ENCODE data around the gene EFCAB6. TPM values are rescaled to one million over a fixed set of nuclear protein-coding genes. Genes with fewer than 3 reads are reported as not detected.

Gene EFCAB6
- total RNA-seq, 1 donor from 2014 or later: 8.6 TPM

DNA sequence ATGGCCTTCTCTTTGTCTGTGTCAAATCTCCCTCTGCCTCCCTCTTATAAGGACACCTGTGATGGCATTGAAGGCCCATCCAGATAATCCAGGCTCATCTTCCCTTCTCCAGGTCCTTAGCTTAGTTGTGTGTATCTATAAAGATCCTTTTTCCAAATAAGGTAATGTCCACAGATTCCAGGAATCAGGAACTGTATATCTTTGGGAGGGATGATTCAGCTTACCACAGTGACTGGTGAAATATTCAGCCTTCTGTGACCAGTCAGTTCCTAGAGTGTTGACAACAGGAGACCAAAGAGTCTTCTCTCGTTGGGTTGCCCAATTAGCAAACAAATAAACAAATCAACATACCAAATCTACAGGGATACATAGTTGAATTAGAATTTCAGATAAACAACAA, 224.5 kb downstream of the EFCAB6 start:
- Histone ChIP-seq H3K9me3 (no peaks in the 10 kb centered on the region), H3K4me1 (no peaks in the 10 kb centered on the region), H3K4me3 (no peak overlapping the region), H3K36me3 (no peaks in the 10 kb centered on the region), H3K27me3 (no peaks in the 10 kb centered on the region), H3K27ac (no peak overlapping the region)
- no peak for DNase-seq (ENCODE audit: low spot score in 2 of 2)
- intact Hi-C loops (cut with DNase I): no loop called here
- TF ChIP-seq, protein P1, sequence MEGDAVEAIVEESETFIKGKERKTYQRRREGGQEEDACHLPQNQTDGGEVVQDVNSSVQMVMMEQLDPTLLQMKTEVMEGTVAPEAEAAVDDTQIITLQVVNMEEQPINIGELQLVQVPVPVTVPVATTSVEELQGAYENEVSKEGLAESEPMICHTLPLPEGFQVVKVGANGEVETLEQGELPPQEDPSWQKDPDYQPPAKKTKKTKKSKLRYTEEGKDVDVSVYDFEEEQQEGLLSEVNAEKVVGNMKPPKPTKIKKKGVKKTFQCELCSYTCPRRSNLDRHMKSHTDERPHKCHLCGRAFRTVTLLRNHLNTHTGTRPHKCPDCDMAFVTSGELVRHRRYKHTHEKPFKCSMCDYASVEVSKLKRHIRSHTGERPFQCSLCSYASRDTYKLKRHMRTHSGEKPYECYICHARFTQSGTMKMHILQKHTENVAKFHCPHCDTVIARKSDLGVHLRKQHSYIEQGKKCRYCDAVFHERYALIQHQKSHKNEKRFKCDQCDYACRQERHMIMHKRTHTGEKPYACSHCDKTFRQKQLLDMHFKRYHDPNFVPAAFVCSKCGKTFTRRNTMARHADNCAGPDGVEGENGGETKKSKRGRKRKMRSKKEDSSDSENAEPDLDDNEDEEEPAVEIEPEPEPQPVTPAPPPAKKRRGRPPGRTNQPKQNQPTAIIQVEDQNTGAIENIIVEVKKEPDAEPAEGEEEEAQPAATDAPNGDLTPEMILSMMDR (IDR thresholded peaks at IDR 0.05): no peak

DNA sequence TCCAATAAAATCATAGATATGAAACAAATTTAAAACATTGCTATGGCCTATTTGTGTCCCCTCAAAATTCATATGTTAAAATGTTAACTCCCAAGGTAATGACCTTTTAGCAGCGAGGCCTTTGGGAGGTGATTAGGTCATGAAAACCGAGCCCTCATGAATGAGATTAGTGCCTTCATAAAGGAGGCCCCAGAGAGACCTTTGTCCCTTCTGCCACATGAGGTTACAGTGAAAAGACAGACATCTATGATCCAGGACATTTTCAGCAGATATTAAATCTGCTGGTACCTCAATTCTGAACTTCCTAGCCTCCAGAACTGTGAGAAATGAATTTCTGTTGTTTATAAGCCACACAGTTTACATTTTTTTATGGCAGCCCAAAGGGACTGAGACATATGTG, 228.6 kb downstream of the EFCAB6 start:
- H3K9me3 ChIP-seq: no peaks in the 10 kb centered on the region
- no peak for DNase-seq (ENCODE audit: low spot score in 2 of 2)
- no peaks in the 10 kb centered on the region for H3K4me1 ChIP-seq
- no peaks in the 10 kb centered on the region for H3K36me3 ChIP-seq
- TF ChIP-seq, protein P1 (IDR thresholded peaks at IDR 0.05): no peak
- H3K27me3 ChIP-seq: no peaks in the 10 kb centered on the region
- intact Hi-C loops (cut with DNase I): no loop called here
- no peak overlapping the region for H3K4me3 ChIP-seq
- no peak overlapping the region for H3K27ac ChIP-seq

DNA sequence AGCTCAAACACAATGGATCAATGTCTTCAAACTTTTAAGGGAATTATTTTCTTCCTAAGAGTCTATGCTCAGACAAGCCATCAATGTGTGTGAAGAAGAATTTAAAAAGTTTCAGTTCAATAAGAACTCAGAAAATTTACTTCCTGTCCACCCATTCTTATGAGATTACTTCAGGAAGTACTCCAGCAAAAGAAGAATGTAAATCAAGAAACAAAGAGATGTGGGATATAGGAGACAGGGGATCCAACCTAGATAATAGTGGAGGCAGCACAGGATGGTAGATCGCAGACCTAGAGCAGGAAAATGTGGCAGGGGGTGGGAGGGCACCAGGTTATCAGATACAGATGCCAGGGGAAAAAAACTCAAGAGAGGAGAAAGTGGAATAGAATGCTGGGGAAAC, 229.7 kb downstream of the EFCAB6 start:
- Histone ChIP-seq H3K27me3 (no peaks in the 10 kb centered on the region), H3K9me3 (no peaks in the 10 kb centered on the region), H3K27ac (no peak overlapping the region), H3K36me3 (no peaks in the 10 kb centered on the region), H3K4me3 (no peak overlapping the region), H3K4me1 (no peaks in the 10 kb centered on the region)
- DNase-seq (ENCODE audit: low spot score in 2 of 2): no peak
- TF ChIP-seq, protein P1 (IDR thresholded peaks at IDR 0.05): no peak
- intact Hi-C loops (cut with DNase I): no loop called here

DNA sequence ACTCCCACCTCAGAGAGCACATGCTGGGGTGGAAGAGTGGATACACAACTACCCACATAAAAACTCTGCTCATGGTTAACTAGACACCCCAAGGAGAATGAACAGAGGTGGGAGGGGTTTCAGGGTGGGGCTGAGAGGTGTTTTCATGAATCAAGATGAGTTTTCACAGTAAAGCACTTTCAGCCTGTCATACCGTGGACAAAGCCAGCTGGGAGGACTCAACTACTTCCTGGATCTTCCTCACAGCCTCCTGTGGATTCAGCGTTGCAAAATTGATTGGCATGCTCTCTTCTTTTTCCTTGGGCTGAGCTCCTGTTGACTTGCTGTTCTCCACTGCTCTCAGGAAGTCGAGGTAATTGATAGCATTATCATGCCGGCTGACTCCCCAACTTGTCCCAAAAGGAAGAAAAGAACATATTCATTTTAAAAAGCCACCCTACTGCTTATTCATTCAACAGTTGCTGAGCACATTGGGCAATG, 231.8 kb downstream of the EFCAB6 start:
- Histone ChIP-seq H3K4me3 (no peak overlapping the region), H3K27me3 (no peaks in the 10 kb centered on the region), H3K4me1 (no peaks in the 10 kb centered on the region), H3K9me3 (no peaks in the 10 kb centered on the region), H3K36me3 (no peaks in the 10 kb centered on the region), H3K27ac (no peak overlapping the region)
- TF ChIP-seq, protein P1 (IDR thresholded peaks at IDR 0.05): no peak
- no peak for DNase-seq (ENCODE audit: low spot score in 2 of 2)
- intact Hi-C loops (cut with DNase I): no loop called here

DNA sequence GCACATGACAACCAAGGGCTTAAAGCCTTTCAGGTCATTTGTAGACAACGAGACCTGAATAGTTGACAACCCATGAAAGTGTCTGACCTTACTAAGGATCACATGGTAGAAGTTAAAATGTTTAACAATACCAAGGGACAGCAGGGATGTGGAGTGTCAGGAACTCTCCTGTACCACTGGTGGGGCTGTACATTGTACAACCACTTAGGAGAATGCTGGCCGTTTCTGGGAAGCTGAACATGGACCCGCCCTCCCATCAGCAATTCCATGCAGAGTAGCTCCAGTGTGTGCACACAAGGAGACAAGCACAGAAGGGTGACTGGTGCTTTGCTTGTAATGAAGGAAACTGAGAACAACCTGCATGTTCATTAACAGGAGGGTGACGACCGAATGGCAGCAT, 237.4 kb downstream of the EFCAB6 start:
- no peak for DNase-seq (ENCODE audit: low spot score in 2 of 2)
- H3K4me1 ChIP-seq: no peaks in the 10 kb centered on the region
- H3K4me3 ChIP-seq: no peak overlapping the region
- no peaks in the 10 kb centered on the region for H3K9me3 ChIP-seq
- no peaks in the 10 kb centered on the region for H3K27me3 ChIP-seq
- no peak overlapping the region for H3K27ac ChIP-seq
- TF ChIP-seq, protein P1 (IDR thresholded peaks at IDR 0.05): no peak
- intact Hi-C loops (cut with DNase I): no loop called here
- no peaks in the 10 kb centered on the region for H3K36me3 ChIP-seq

DNA sequence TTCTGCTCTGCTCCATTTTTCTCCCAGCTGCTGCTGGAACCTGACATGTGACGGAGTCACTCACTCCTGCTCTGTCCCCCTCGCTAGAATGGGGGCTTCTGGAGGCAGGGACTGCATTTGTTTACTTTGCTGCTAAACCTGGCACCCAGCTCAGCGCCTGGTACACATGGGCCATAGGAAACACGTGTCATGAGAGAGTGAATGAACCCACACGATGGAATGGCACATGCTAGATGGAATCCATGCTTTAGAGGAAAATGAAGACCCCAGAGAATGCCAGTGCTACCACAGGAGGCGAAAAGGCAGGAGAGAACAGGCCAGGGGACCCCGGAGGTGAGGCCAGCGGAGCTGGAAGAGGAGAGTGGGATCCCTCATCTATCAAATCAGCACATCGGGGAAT, 239.4 kb downstream of the EFCAB6 start:
- no peak overlapping the region for H3K4me3 ChIP-seq
- intact Hi-C loops (cut with DNase I): no loop called here
- no peaks in the 10 kb centered on the region for H3K9me3 ChIP-seq
- TF ChIP-seq, protein P1 (IDR thresholded peaks at IDR 0.05): no peak
- no peak for DNase-seq (ENCODE audit: low spot score in 2 of 2)
- H3K27ac ChIP-seq: no peak overlapping the region
- no peaks in the 10 kb centered on the region for H3K27me3 ChIP-seq
- no peaks in the 10 kb centered on the region for H3K36me3 ChIP-seq
- no peaks in the 10 kb centered on the region for H3K4me1 ChIP-seq
